ENCODE data around the gene WAS.

- TF ChIP-seq, protein P1, sequence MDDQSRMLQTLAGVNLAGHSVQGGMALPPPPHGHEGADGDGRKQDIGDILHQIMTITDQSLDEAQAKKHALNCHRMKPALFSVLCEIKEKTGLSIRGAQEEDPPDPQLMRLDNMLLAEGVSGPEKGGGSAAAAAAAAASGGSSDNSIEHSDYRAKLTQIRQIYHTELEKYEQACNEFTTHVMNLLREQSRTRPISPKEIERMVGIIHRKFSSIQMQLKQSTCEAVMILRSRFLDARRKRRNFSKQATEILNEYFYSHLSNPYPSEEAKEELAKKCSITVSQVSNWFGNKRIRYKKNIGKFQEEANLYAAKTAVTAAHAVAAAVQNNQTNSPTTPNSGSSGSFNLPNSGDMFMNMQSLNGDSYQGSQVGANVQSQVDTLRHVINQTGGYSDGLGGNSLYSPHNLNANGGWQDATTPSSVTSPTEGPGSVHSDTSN (IDR thresholded peaks at IDR 0.05): no peak
- TF ChIP-seq, protein P2, sequence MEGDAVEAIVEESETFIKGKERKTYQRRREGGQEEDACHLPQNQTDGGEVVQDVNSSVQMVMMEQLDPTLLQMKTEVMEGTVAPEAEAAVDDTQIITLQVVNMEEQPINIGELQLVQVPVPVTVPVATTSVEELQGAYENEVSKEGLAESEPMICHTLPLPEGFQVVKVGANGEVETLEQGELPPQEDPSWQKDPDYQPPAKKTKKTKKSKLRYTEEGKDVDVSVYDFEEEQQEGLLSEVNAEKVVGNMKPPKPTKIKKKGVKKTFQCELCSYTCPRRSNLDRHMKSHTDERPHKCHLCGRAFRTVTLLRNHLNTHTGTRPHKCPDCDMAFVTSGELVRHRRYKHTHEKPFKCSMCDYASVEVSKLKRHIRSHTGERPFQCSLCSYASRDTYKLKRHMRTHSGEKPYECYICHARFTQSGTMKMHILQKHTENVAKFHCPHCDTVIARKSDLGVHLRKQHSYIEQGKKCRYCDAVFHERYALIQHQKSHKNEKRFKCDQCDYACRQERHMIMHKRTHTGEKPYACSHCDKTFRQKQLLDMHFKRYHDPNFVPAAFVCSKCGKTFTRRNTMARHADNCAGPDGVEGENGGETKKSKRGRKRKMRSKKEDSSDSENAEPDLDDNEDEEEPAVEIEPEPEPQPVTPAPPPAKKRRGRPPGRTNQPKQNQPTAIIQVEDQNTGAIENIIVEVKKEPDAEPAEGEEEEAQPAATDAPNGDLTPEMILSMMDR (IDR thresholded peaks at IDR 0.05): no peak
- TF ChIP-seq SMC3 (IDR thresholded peaks at IDR 0.05) (no peak), JUN (IDR thresholded peaks at IDR 0.05) (no peak), EHF (CRISPR knock-in tag; IDR thresholded peaks at IDR 0.05) (no peak), MAX (IDR thresholded peaks at IDR 0.05) (no peak), EP300 (IDR thresholded peaks at IDR 0.05) (no peak), CHD2 (IDR thresholded peaks at IDR 0.05; ENCODE audit: low read length, partially characterized antibody) (no peak), JUNB (IDR thresholded peaks at IDR 0.05) (no peak), KDM1A (IDR thresholded peaks at IDR 0.05; ENCODE audit: low read depth) (no peak), RNF2 (IDR thresholded peaks at IDR 0.05; ENCODE audit: borderline replicate concordance, low read depth) (no peak)
These were observed 46.8 kb upstream of the WAS start for GRCh38 chrX:48636776-48637175.

Data from A549 (cell line).